Spleen (tissue), 11 donors: ENCODE data around the gene FBXO48. TPM values are rescaled to one million over a fixed set of nuclear protein-coding genes. Genes with fewer than 3 reads are reported as not detected.

Source experiments
- DNase-seq: peaks from one replicate; pipeline ENCODE4 v3.0.0-alpha.2; 2020
- H3K27ac ChIP-seq, 8 donors: fragments of 200-600 bp; sonication (generic) in 7 of 8; 1 replicate in 4 of 8; 2 replicates in 4 of 8; pipeline versions ENCODE4 v1.5.0 to v1.8.0; 2016 to 2021; ENCODE audit warnings: inconsistent platforms in 4 of 8, mild to moderate bottlenecking in 4 of 8, moderate library complexity in 1 of 8
- H3K27me3 ChIP-seq, 7 donors: fragments of 200-600 bp; sonication (generic) in 6 of 7; replicated peaks in 1 of 7; 1 replicate in 4 of 7; 2 replicates in 3 of 7; pipeline versions ENCODE4 v1.5.0 to v1.8.0; 2016 to 2021; ENCODE audit warnings: inconsistent platforms in 3 of 7, mild to moderate bottlenecking in 1 of 7
- H3K36me3 ChIP-seq, 6 donors: fragments of 200-600 bp; sonication (generic) in 5 of 6; 1 replicate in 4 of 6; 2 replicates in 2 of 6; pipeline versions ENCODE4 v1.5.0 to v1.8.0; 2016 to 2021; ENCODE audit warnings: inconsistent platforms in 2 of 6
- H3K4me1 ChIP-seq, 6 donors: fragments of 200-600 bp; sonication (generic) in 5 of 6; 1 replicate in 3 of 6; 2 replicates in 3 of 6; pipeline versions ENCODE4 v1.5.0 to v1.8.0; 2016 to 2021; ENCODE audit warnings: inconsistent platforms in 3 of 6
- H3K4me3 ChIP-seq, 8 donors: fragments of 200-600 bp; sonication (generic) in 7 of 8; 1 replicate in 4 of 8; 2 replicates in 4 of 8; pipeline versions ENCODE4 v1.5.0 to v1.8.0; 2016 to 2021; ENCODE audit warnings: inconsistent platforms in 4 of 8, mild to moderate bottlenecking in 4 of 8, moderate library complexity in 2 of 8
- H3K9me3 ChIP-seq, 8 donors: fragments of 200-600 bp; sonication (generic) in 7 of 8; 1 replicate in 4 of 8; 2 replicates in 4 of 8; pipeline versions ENCODE4 v1.5.0 to v1.8.0; 2016 to 2021; ENCODE audit warnings: inconsistent platforms in 4 of 8
- POLR2A ChIP-seq, 3 donors: fragments of 450-650 bp; IDR thresholded peaks; one replicate each; pipeline ENCODE4 v1.5.1; 2017; ENCODE audit warnings: antibody characterized with exemption in 3 of 3, mild to moderate bottlenecking in 1 of 3
- POLR2AphosphoS5 ChIP-seq, 3 donors: sonication (generic); formaldehyde crosslinking; IDR thresholded peaks; one replicate each; pipeline ENCODE4 v1.5.1; 2017; ENCODE audit warnings: antibody characterized with exemption in 3 of 3
- WGBS, 5 donors: extraction: QIAGEN DNeasy Blood & Tissue Kit in 3 of 5; methylation state at CpG; one replicate each; pipeline versions ENCODE4 v1.1.5 to v1.1.7; 2013 to 2018; 5-methylcytosine and 5-hydroxymethylcytosine counted together
- intact Hi-C: fragments of 100-400 bp; cut with DNase I; formaldehyde crosslinking; loops from one replicate; pipeline ENCODE4 v1.15.0; 2023; ENCODE audit warnings: low total_unique reads
- polyA plus RNA-seq, 3 donors: library from polyadenylated mRNA; stranded (reverse); fragments of 200-250 nt; gene quantifications; one replicate each; pipeline ENCODE4 v1.2.1, GENCODE V29; 2013
- total RNA-seq, 7 donors: library from RNA; depleted of rRNA in 3 of 7; stranded (reverse); fragments of >200 nt in 3 of 7; fragmentation: NEBNext Ultra II Directional in 4 of 7; extraction: Animal tissue kit (Norgen Biotek cat#: 25700) in 4 of 7; gene quantifications; one replicate each; pipeline versions ENCODE4 v1.1.0 to v1.2.1, GENCODE V29; 2016 to 2021
- TF ChIP-seq, protein P1 (sequence below), 11 experiments: fragments of 200-600 bp in 7 of 11; fragments of 450-650 bp in 4 of 11; sonication (generic) in 4 of 11; IDR thresholded peaks in 8 of 11; conservative IDR thresholded peaks in 3 of 11; 1 replicate in 7 of 11; 2 replicates in 4 of 11; pipeline versions ENCODE4 v1.4.0 to v1.8.0; 2016 to 2021; ENCODE audit warnings: antibody characterized with exemption in 11 of 11, inconsistent platforms in 4 of 11, mild to moderate bottlenecking in 1 of 11
- donor health status: healthy with polysubstance abuse.
- donor health status: DM: no; HTN: no; CAD: no; lungs with moderate emphysema.
- donor health status: DM: no; HTN: no; CAD: no.
- donor health status: Bipolar disorder and iron deficiency.
- donor health status: healthy.
- donor health status: DM: no; HTN: no; CAD: no.
- donor health status: DM: yes; HTN: yes; CAD: no.

Gene FBXO48
- total and polyA plus RNA-seq, 10 donors, result 0.72 to 2.6 (median 1.7) TPM

DNA sequence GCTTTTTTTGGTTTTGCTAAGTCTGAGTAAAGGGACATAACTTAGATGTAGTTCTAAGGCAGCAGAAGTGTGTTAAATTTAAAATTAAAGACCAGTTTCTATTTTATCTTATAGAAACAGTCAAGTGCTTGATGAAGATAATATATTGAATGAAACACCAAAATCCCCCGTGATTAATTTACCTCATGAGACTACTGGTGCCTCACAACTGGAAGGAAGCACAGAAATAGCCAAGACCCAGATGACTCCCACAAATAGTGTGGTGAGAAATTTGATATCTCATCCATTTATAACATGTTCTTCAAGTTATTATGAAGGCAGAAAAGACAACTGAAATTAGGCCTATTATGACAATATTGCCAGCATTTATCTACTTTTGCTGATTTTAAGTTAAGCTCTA is 45.9 kb upstream of the FBXO48 start:
- WGBS, 5 donors, result 26 to 35% (median 32%) methylated on average over 1 of the region's 1 CpG
- intact Hi-C loops, result no loop called here

DNA sequence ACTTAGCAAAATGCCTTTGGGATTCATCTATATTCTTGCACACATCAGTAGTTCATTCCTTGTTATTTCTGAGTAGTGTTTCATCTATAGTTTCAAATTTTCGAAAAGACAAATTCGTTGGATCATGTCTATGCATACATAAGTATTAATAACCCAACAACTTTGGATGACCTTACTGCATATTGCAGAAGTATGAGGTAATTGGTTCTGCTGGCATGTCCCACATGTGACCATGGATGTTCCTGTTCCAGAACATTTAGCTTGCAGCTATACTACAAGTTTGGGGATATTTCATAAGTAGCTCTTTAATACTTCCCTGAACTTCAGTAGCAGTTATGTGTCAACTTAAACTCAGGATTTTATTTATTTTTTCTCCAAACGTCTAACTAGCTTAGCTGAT is 45.2 kb upstream of the FBXO48 start:
- Histone ChIP-seq H3K36me3 (no peaks in the 10 kb centered on the region), H3K4me1 (no peaks in the 10 kb centered on the region), H3K27me3 (no peaks in the 10 kb centered on the region), H3K9me3 (peaks cover 0 to 17% (median 11%) of the 10 kb centered on the region in 8 donors), H3K27ac (no peak overlapping the region), H3K4me3 (no peak overlapping the region)
- 66 to 81% (median 75%) methylated on average over 3 of the region's 3 CpGs for WGBS, 5 donors
- DNase-seq, result no peak
- no peak for TF ChIP-seq POLR2AphosphoS5 (IDR thresholded peaks at IDR 0.05)
- TF ChIP-seq POLR2A (IDR thresholded peaks at IDR 0.05), result no peak
- TF ChIP-seq, protein P1, sequence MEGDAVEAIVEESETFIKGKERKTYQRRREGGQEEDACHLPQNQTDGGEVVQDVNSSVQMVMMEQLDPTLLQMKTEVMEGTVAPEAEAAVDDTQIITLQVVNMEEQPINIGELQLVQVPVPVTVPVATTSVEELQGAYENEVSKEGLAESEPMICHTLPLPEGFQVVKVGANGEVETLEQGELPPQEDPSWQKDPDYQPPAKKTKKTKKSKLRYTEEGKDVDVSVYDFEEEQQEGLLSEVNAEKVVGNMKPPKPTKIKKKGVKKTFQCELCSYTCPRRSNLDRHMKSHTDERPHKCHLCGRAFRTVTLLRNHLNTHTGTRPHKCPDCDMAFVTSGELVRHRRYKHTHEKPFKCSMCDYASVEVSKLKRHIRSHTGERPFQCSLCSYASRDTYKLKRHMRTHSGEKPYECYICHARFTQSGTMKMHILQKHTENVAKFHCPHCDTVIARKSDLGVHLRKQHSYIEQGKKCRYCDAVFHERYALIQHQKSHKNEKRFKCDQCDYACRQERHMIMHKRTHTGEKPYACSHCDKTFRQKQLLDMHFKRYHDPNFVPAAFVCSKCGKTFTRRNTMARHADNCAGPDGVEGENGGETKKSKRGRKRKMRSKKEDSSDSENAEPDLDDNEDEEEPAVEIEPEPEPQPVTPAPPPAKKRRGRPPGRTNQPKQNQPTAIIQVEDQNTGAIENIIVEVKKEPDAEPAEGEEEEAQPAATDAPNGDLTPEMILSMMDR (IDR thresholded peaks at IDR 0.05 in 8 of 11, conservative IDR thresholded peaks at IDR 0.05 in 3 of 11), result no peak
- intact Hi-C loops, result no loop called here

More for the DNA sequence above, 45.9 kb upstream of the FBXO48 start:
- Histone ChIP-seq H3K27me3 (no peaks in the 10 kb centered on the region), H3K36me3 (no peaks in the 10 kb centered on the region), H3K9me3 (peaks cover 0 to 17% (median 11%) of the 10 kb centered on the region in 8 donors), H3K4me1 (no peaks in the 10 kb centered on the region), H3K27ac (no peak overlapping the region), H3K4me3 (no peak overlapping the region)
- TF ChIP-seq, protein P1 (IDR thresholded peaks at IDR 0.05 in 8 of 11, conservative IDR thresholded peaks at IDR 0.05 in 3 of 11), result no peak
- no peak for TF ChIP-seq POLR2AphosphoS5 (IDR thresholded peaks at IDR 0.05)
- TF ChIP-seq POLR2A (IDR thresholded peaks at IDR 0.05), result no peak
- DNase-seq, result no peak

DNA sequence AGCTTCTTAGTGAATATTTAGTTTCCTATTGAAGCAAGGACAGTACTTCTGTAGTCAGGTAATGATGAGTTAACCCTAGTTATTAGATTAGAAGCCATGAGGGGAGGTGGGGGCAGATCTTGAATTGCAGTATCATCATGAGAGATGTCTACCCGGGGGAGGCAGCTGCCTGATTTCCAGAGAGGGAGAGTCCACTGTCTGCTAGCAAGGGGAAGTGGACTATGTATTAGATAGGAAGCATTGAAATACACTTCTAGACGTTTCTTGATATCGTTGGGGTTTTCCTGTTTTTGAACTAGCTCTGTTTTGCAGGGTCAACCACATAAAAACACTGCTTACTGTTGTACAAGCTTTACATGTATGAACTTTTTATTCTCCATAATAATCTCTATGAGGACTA is 39.1 kb upstream of the FBXO48 start:
- intact Hi-C loops, result no loop called here
- Histone ChIP-seq H3K36me3 (peaks cover 0 to 9% (median 0%) of the 10 kb centered on the region in 6 donors), H3K27ac (no peak overlapping the region), H3K9me3 (peaks cover 0 to 5% (median 0%) of the 10 kb centered on the region in 8 donors), H3K27me3 (no peaks in the 10 kb centered on the region), H3K4me1 (no peaks in the 10 kb centered on the region), H3K4me3 (no peak overlapping the region)
- no peak for TF ChIP-seq POLR2A (IDR thresholded peaks at IDR 0.05)
- no peak for TF ChIP-seq POLR2AphosphoS5 (IDR thresholded peaks at IDR 0.05)
- TF ChIP-seq, protein P1 (IDR thresholded peaks at IDR 0.05 in 8 of 11, conservative IDR thresholded peaks at IDR 0.05 in 3 of 11), result no peak
- 23 to 41% (median 32%) methylated on average over 3 of the region's 3 CpGs for WGBS, 5 donors
- DNase-seq, result no peak

DNA sequence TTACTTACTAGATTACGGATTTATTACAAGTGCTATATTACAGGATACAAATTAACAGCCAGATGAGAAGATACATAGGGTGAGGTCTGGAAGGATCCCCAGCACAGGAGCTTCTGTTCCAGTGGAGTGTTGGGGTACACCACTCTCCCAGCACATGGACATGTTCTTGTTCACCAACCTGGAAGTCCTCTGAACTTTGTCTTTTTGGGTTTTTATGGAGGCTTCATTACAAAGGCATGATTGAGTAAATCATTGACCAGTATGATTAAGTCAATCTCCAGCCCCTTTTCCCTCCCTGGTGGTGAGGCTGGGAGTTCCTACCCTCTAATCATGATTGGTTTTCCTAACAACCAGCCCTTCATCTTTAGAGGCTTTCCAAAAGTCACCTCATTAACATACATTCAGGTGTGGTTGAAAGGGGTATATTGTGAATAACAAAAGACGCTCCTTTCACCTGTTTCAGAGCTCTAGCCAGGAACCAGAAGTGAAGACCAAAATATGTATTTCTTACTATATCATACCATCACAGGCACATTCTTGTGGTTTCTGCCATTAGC is 38.6 kb upstream of the FBXO48 start:
- Histone ChIP-seq H3K36me3 (peaks cover 0 to 9% (median 0%) of the 10 kb centered on the region in 6 donors), H3K4me3 (no peak overlapping the region), H3K27me3 (no peaks in the 10 kb centered on the region), H3K9me3 (peaks cover 0 to 5% (median 0%) of the 10 kb centered on the region in 8 donors), H3K4me1 (no peaks in the 10 kb centered on the region), H3K27ac (no peak overlapping the region)
- 88 to 93% (median 90%) methylated on average over 2 of the region's 2 CpGs for WGBS, 5 donors
- DNase-seq, result no peak
- intact Hi-C loops, result no loop called here
- TF ChIP-seq POLR2A (IDR thresholded peaks at IDR 0.05), result no peak
- TF ChIP-seq, protein P1 (IDR thresholded peaks at IDR 0.05 in 8 of 11, conservative IDR thresholded peaks at IDR 0.05 in 3 of 11), result no peak
- no peak for TF ChIP-seq POLR2AphosphoS5 (IDR thresholded peaks at IDR 0.05)
